Stimulated activated CD4-positive, alpha-beta T cell treated with anti-CD3 and anti-CD28 coated beads, Interleukin-15, amount 100 ng/mL, for 48 hours (primary cell): ENCODE measurements around the gene STK32C.

Source experiments
- DNase-seq, 2 donors: peaks; one replicate each; pipeline ENCODE4 v3.0.0-alpha.2; 2020; ENCODE audit warnings: low read depth in 2 of 2

STK32C gene

GRCh38 chr10:132212816-132213215 lies 94.9 kb downstream of the STK32C start:
- DNase-seq: no peak

GRCh38 chr10:132211246-132211645 lies 96.5 kb downstream of the STK32C start:
- no peak for DNase-seq

- no peak for DNase-seq
These were observed 97.0 kb downstream of the STK32C start for GRCh38 chr10:132210766-132211165.

GRCh38 chr10:132209978-132210530 lies 97.7 kb downstream of the STK32C start:
- no peak for DNase-seq

- no peak for DNase-seq
These were observed 98.6 kb downstream of the STK32C start for GRCh38 chr10:132209130-132209529.

- DNase-seq: no peak
These were observed 99.2 kb downstream of the STK32C start for GRCh38 chr10:132208462-132209050.

GRCh38 chr10:132207536-132208461 lies 100.0 kb downstream of the STK32C start:
- DNase-seq: no peak

- no peak for DNase-seq
These were observed 100.8 kb downstream of the STK32C start for GRCh38 chr10:132206806-132207535.

- DNase-seq: no peak
These were observed 101.4 kb downstream of the STK32C start for GRCh38 chr10:132206377-132206745.

- DNase-seq: no peak
These were observed 101.9 kb downstream of the STK32C start for GRCh38 chr10:132205650-132206376.

GRCh38 chr10:132204781-132205473 lies 102.8 kb downstream of the STK32C start:
- no peak for DNase-seq

- DNase-seq: no peak
These were observed 103.5 kb downstream of the STK32C start for GRCh38 chr10:132204078-132204780.

GRCh38 chr10:132203256-132204077 lies 104.3 kb downstream of the STK32C start:
- no peak for DNase-seq

GRCh38 chr10:132202070-132202970 lies 105.4 kb downstream of the STK32C start:
- no peak for DNase-seq

- DNase-seq: no peak
These were observed 106.4 kb downstream of the STK32C start for GRCh38 chr10:132201111-132201969.

- DNase-seq: no peak
These were observed 107.2 kb downstream of the STK32C start for GRCh38 chr10:132200344-132201110.
